CD4-positive, alpha-beta T cell treated with Interleukin-4 for 1 hour (primary cell): Measurements from ENCODE around the gene SNX9.
"Not testable (repeated sequence)": the region's sequence is repeated elsewhere in the genome, so short reads cannot be mapped to it uniquely, and the experiment has no call there.

Experiments
- DNase-seq, 2 donors: peaks; one replicate each; pipeline ENCODE4 v3.0.0-alpha.2; 2020 to 2022

SNX9 gene

GRCh38 chr6:157823001-157823527 is at the start of gene SNX9:
Gene SNX9 (plus strand): TSS chr6:157823246. CDS start chr6:157823435, 189 bp downstream.
- DNase-seq = peak; percentile 69 to 72

GRCh38 chr6:157773248-157773773 is 49.7 kb upstream of the SNX9 start:
- no peak for DNase-seq

GRCh38 chr6:157774153-157775135 is 48.6 kb upstream of the SNX9 start:
- DNase-seq = no peak

DNA sequence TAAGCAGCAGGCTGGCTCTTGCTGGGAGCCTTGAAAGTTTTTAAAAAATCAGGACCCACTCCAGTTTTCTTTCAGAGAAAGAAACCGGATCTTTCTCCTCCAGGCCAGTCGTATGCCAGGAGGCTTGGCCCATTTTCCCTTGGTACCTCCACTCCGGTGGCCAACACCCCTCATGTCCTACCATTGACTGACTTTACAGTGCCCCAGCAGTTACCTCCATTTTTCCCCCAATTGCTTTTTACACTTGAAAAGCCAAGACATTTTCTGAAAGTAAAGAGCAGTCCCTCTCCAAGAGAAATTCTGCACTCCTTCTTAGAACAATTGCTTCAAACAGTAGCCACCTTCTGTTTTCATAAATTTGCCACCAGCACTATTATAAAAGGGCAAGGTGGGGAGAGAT is 47.7 kb upstream of the SNX9 start:
- no peak for DNase-seq

DNA sequence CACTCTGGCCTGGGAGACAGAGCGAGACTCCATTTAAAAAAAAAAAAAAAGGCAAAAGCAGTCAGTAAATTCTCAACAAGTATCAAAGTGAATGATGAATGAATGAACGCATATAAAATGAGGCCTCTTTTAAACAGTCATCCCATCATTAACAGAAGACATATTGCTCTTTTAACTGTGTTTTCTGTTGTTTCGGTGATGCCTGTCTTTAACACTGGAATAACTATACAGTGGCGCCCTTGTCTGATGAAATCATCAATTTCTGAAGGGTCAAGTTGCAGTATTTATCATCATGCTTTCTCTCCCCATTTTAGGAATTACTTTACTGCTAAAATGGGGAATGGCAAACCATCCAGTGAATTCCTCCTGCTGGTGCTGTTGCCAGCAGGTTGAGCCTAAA is 45.7 kb upstream of the SNX9 start:
- no peak for DNase-seq

DNA sequence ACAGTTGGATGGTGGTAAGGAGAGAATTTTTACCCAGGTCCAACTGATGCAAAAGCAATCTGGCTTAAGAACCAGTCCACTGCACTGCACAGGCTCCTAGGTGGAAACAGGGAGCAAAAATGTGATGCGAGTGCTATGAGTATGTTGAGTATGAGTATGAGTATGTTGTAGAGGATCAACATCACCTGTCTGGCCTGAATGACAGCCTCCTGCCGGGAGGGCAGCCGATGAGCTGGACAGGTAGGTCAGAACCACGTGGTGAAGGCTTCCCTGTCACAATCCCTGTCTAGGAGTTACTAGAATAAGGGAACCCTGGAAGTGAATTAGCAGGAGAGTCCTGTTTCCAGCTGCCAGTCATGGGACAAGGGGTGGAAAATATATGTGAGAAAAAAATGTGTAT is 44.3 kb upstream of the SNX9 start:
- DNase-seq = no peak

DNA sequence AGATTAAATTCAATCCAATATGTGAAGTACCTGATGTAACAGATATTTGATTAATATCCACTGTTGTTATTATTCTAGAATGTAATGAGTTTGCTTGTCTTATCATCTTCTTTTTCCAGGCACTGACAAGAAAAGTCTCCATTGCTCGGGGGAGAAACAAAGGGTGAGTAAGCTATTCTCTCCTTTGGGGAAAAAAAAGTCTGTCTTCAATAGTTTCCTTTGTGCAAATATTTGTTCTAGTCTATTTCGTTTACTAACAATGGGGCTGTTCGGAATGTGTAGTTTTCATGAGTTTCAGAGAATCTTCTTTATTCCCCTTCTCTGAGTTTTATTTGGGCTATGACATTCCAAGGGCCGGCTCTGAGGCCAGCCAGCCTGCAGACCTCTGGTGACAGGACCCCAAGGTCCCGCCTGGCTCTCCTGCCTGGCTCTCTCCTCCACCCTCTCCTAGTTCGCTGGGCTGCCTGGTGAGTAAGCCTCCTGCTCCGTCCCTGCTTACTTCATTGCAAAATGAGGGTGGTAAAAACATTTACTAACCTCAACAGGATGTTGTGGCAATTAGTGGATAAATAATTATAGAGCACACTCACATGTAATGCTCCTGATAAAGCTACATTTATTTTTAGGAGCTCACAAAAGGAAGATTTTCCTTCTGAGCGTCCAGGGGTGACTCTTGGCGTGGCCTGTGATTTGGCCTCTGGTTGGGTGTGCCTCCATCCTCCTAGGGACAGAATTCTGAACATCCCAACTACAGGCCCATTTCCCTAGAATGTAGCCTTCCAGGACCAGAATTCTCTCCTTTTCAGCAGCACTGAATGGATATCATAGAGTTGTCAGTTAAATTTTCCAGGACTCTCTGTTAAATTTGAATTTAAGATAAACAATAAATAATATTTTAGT is 43.1 kb upstream of the SNX9 start:
- no peak for DNase-seq

- no peak for DNase-seq
Measured at GRCh38 chr6:157785636-157786035, 37.4 kb upstream of the SNX9 start.

GRCh38 chr6:157786221-157786620 is 36.8 kb upstream of the SNX9 start:
- no peak for DNase-seq

- no peak for DNase-seq
Measured at GRCh38 chr6:157787080-157787479, 36.0 kb upstream of the SNX9 start.

GRCh38 chr6:157788180-157788579 is 34.9 kb upstream of the SNX9 start:
- no peak for DNase-seq

DNA sequence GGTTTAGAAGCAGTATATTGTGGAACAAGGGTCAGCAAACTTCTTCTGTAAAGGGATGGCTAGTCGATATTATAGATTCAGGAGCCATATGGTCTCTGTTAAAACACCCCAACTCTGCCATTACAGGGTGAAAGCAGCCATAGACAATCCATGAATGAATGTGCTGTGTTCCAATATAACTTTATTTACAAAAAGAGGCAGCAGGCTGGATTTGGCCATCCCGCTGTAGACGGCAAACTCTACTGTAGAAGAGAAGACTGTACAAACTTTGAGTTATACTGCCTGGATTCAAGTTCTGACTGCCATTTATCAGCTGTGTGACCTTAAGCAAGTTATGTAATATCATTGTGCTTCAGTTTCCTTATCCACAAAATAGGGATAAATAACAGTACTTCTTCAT is 33.7 kb upstream of the SNX9 start:
- DNase-seq = no peak

GRCh38 chr6:157789861-157790260 is 33.2 kb upstream of the SNX9 start:
- DNase-seq = no peak

GRCh38 chr6:157790548-157791160 is 32.4 kb upstream of the SNX9 start:
- DNase-seq = no peak

DNA sequence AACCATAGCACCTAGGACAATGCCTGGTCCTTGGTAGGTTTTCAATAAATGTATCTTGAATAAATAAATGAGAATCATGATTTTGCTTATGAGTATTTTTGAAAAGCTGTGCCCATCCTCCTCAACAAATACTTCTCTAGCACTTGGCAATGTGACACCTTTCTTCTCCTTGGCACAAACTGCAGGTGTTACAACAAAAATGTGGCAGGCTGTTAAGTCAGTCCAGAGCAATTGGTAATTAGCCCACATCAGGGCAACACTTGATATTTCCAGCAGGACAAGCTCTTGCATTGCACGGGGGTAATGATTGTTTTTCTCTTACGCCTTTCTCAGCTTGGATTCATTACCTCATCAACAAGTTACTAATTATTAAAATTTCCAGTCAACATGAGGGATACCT is 31.6 kb upstream of the SNX9 start:
- no peak for DNase-seq

DNA sequence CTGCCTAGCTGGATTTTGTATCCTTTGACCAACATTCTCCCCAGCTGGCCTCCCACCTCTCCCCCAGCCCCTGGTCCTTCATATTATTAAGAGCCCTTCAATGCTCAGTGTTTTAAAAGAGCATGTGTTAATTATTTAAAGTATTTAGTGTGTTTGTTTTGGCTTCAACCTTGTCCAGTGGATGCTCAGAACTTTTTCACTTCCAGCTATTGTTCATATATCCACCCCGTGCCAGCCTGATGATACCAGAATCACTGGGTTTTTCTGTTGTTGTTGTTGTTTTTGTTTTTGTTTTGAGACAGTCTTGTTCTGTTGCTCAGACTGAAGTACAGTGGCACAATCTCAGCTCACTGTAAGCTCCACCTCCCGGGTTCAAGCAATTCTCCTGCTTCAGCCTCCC is 30.4 kb upstream of the SNX9 start:
- DNase-seq = no peak

GRCh38 chr6:157794012-157794411 is 29.0 kb upstream of the SNX9 start:
- DNase-seq = not testable (repeated sequence)

DNA sequence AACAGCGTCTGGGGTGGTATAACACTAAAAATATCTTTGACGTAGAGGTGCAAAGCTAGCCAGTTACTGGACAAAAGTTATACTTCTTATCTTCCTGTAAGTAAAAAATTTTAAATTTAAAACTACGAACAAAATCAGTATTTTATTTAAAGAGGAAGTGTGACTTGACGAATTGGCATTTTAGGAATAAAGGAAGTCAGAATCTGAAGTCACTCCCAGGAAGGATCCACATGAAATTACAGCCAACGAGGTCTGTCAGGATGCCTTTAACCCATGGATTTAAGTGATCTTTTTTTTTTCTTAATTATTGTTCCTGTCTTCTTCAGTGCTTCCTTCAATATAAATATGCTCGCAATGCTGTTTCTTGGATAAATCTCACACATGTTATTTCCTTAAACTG is 27.2 kb upstream of the SNX9 start:
- DNase-seq = no peak

DNA sequence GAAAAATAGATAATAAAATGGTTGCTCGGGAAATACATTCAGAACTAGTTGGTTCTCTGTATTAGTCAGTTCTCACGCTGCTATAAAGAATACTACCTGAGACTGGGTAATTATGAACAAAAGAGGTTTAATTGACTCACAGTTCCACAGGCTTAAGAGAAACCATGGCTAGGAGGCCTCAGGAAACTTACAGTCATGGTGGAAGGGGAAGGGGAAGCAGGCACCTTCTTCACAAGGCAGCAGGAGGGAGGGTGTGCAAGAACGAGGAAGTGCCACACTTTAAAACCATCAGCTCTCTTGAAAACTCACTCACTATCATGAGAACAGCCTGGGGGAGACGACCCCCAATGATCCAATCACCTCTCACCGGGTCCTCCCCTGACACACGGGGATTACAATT is 24.2 kb upstream of the SNX9 start:
- DNase-seq = no peak

- not testable (repeated sequence) for DNase-seq
Measured at GRCh38 chr6:157799561-157799960, 23.5 kb upstream of the SNX9 start.

- DNase-seq = no peak
Measured at GRCh38 chr6:157800420-157801237, 22.4 kb upstream of the SNX9 start.
